Loucy (cell line): ENCODE data around the gene SRRM3.
"Not testable (repeated sequence)": the region's sequence is repeated elsewhere in the genome, so short reads cannot be mapped to it uniquely, and the experiment has no call there.

ENCODE experiments used
- H2AFZ ChIP-seq: fragments of 200-600 bp; sonication (generic); 2 replicates; pipeline ENCODE4 v1.6.0; 2016; ENCODE audit warnings: antibody characterized with exemption, mild to moderate bottlenecking, low read length, moderate library complexity
- H3F3A ChIP-seq: fragments of 200-600 bp; 2 replicates; pipeline ENCODE4 v1.6.0; 2016; ENCODE audit warnings: antibody characterized with exemption, low read depth, mild to moderate bottlenecking
- H3K27me3 ChIP-seq: fragments of 200-600 bp; sonication (generic); 2 replicates; pipeline ENCODE4 v1.6.1; 2014; ENCODE audit warnings: low read length, mild to moderate bottlenecking; ENCODE audit not compliant: insufficient read depth, poor library complexity, severe bottlenecking
- H3K36me3 ChIP-seq: fragments of 200-600 bp; sonication (generic); 2 replicates; pipeline ENCODE4 v1.6.1; 2016; ENCODE audit warnings: low read length; ENCODE audit not compliant: insufficient read depth
- H3K4me1 ChIP-seq: fragments of 200-600 bp; sonication (generic); 2 replicates; pipeline ENCODE4 v1.5.1; 2014; ENCODE audit warnings: low read length, mild to moderate bottlenecking; ENCODE audit not compliant: insufficient read depth, poor library complexity, severe bottlenecking
- H3K4me2 ChIP-seq: fragments of 200-600 bp; sonication (generic); 2 replicates; pipeline ENCODE4 v1.6.0; 2014; ENCODE audit warnings: antibody characterized with exemption, low read length, low read depth, mild to moderate bottlenecking; ENCODE audit not compliant: poor library complexity, severe bottlenecking
- H3K4me3 ChIP-seq: fragments of 200-600 bp; sonication (generic); 2 replicates; pipeline ENCODE4 v1.5.1; 2014; ENCODE audit warnings: low read length, mild to moderate bottlenecking, mixed read lengths; ENCODE audit not compliant: poor library complexity, severe bottlenecking
- H3K79me2 ChIP-seq: fragments of 200-600 bp; sonication (generic); 2 replicates; pipeline ENCODE4 v1.6.1; 2014; ENCODE audit warnings: low read length; ENCODE audit not compliant: insufficient read depth
- H3K9ac ChIP-seq: fragments of 200-600 bp; sonication (generic); 2 replicates; pipeline ENCODE4 v1.6.0; 2014; ENCODE audit warnings: mild to moderate bottlenecking, low read depth, low read length, moderate library complexity; ENCODE audit not compliant: poor library complexity, severe bottlenecking
- H3K9me2 ChIP-seq: fragments of 200-600 bp; sonication (generic); replicated peaks from 2 replicates; pipeline ENCODE4 v1.6.1; 2016; ENCODE audit warnings: low read depth, low read length, mixed read lengths
- H3K9me3 ChIP-seq: fragments of 200-600 bp; sonication (generic); 2 replicates; pipeline ENCODE4 v1.6.1; 2014; ENCODE audit warnings: mild to moderate bottlenecking, antibody characterized with exemption, low read length, low read depth; ENCODE audit not compliant: insufficient read depth
- H4K20me1 ChIP-seq: fragments of 200-600 bp; sonication (generic); 2 replicates; pipeline ENCODE4 v1.6.0; 2014; ENCODE audit warnings: antibody characterized with exemption, low read length, mild to moderate bottlenecking; ENCODE audit not compliant: insufficient read depth, poor library complexity, severe bottlenecking
- EZH2phosphoT487 ChIP-seq: fragments of 200-600 bp; IDR thresholded peaks from 2 replicates; pipeline ENCODE4 v1.6.1; 2018; ENCODE audit warnings: antibody characterized with exemption, mild to moderate bottlenecking, moderate library complexity, borderline replicate concordance
- TF ChIP-seq, protein P1 (sequence below): fragments of 200-600 bp; sonication (generic); conservative IDR thresholded peaks from 2 replicates; pipeline ENCODE4 v1.5.1; 2014; ENCODE audit warnings: mild to moderate bottlenecking, antibody characterized with exemption, low read length

SRRM3 gene

DNA sequence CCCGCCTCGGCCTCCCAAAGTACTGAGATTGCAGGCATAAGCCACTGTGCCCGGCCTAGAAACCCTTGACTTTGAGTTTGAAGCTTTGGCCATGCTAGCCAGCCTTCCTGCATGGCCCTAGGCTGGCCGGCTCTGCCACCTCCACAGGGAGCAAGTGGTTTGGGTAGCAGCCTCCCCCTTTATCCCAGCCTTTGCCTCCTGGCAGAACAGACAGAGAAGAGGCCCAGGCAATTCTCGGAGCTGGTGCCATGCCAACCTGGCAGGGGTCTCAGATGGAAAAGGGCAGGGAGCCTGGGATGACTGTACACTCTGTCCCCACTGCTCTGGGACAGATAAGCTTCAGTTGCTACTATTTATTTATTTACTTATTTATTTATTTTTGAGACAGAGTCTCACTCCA is 39.4 kb downstream of the SRRM3 start:
- Histone ChIP-seq H3K9me2 (no peaks in the 10 kb centered on the region), H3F3A (no peaks in the 10 kb centered on the region), H3K9me3 (no peaks in the 10 kb centered on the region), H3K4me2 (no peak overlapping the region), H4K20me1 (no peaks in the 10 kb centered on the region), H3K9ac (no peak overlapping the region), H3K79me2 (no peaks in the 10 kb centered on the region), H3K4me3 (no peak overlapping the region), H2AFZ (no peak overlapping the region), H3K27me3 (no peaks in the 10 kb centered on the region), H3K4me1 (no peaks in the 10 kb centered on the region), H3K36me3 (no peaks in the 10 kb centered on the region)
- TF ChIP-seq EZH2phosphoT487: no peak
- TF ChIP-seq, protein P1, sequence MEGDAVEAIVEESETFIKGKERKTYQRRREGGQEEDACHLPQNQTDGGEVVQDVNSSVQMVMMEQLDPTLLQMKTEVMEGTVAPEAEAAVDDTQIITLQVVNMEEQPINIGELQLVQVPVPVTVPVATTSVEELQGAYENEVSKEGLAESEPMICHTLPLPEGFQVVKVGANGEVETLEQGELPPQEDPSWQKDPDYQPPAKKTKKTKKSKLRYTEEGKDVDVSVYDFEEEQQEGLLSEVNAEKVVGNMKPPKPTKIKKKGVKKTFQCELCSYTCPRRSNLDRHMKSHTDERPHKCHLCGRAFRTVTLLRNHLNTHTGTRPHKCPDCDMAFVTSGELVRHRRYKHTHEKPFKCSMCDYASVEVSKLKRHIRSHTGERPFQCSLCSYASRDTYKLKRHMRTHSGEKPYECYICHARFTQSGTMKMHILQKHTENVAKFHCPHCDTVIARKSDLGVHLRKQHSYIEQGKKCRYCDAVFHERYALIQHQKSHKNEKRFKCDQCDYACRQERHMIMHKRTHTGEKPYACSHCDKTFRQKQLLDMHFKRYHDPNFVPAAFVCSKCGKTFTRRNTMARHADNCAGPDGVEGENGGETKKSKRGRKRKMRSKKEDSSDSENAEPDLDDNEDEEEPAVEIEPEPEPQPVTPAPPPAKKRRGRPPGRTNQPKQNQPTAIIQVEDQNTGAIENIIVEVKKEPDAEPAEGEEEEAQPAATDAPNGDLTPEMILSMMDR: no peak

DNA sequence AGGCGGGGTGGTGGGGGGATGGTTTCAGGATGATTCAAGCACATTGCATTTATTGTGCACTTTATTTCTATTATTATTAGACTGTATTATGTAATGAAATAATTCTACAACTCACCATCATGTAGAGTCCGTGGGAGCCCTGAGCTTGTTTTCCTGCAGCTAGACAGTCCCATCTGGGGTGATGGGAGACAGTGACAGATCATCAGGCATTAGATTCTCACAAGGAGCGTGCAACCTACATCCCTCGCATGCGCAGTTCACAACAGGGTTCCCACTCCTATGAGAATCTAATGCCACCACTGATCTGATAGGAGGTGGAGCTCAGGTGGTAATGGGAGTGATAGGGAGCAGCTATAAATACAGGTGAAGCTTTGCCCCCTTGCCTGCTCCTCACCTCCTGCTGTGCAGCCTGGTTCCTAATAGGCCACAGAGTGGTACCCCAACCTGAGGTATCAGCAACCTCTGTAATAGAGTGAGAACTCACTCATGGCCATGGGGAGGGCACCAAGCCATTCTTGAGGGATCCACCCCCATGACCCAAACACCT is 40.9 kb downstream of the SRRM3 start:
- not testable (repeated sequence) for H3K9me3 ChIP-seq, H3K9ac ChIP-seq, H3K4me2 ChIP-seq, H2AFZ ChIP-seq, H3F3A ChIP-seq, H3K79me2 ChIP-seq, H3K4me3 ChIP-seq, H3K27me3 ChIP-seq, H3K9me2 ChIP-seq, H3K4me1 ChIP-seq, H4K20me1 ChIP-seq, H3K36me3 ChIP-seq

GRCh38 chr7:76244781-76245391 is 43.2 kb downstream of the SRRM3 start:
- Histone ChIP-seq H4K20me1 (no peaks in the 10 kb centered on the region), H3K27me3 (no peaks in the 10 kb centered on the region), H3K4me2 (no peak overlapping the region), H3F3A (no peaks in the 10 kb centered on the region), H3K9ac (no peak overlapping the region), H2AFZ (no peak overlapping the region), H3K4me3 (no peak overlapping the region), H3K79me2 (no peaks in the 10 kb centered on the region), H3K9me2 (no peaks in the 10 kb centered on the region), H3K36me3 (no peaks in the 10 kb centered on the region), H3K4me1 (no peaks in the 10 kb centered on the region), H3K9me3 (no peaks in the 10 kb centered on the region)
- TF ChIP-seq, protein P1: no peak
- no peak for TF ChIP-seq EZH2phosphoT487

DNA sequence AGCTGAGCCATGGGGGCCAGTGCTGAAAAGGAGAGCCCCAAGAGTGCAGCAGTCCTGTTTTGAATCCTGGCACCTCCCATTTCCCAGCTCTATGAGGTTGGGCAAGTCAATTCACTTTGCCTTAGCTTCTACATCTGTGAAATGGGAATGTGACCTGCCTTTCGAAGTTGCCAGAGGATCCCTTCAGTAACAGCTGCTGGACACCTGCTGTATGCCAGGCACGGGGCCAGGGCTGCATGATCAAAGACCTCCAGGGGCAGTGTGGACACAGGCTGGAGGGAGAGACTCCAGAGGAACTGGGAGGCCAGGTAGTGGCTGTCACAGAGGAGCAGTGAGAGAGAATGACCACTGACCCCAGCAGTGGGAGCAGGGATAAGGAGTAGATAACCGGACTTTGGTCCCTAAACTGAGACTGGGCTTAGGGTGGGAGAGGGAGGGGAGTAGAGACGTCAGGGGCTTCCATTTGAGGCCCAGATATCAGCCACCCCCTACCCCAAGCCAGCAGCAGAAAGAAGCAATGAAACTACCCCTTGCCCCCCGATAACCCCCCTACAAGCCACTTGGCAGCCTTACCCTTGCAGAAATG is 45.2 kb downstream of the SRRM3 start:
- no peaks in the 10 kb centered on the region for H3K9me2 ChIP-seq
- H2AFZ ChIP-seq: no peak overlapping the region
- H3K36me3 ChIP-seq: no peaks in the 10 kb centered on the region
- TF ChIP-seq, protein P1: no peak
- TF ChIP-seq EZH2phosphoT487: no peak
- H3K9ac ChIP-seq: no peak overlapping the region
- H3K4me2 ChIP-seq: no peak overlapping the region
- no peaks in the 10 kb centered on the region for H4K20me1 ChIP-seq
- H3F3A ChIP-seq: no peaks in the 10 kb centered on the region
- H3K4me3 ChIP-seq: no peak overlapping the region
- no peaks in the 10 kb centered on the region for H3K4me1 ChIP-seq
- H3K9me3 ChIP-seq: no peaks in the 10 kb centered on the region
- H3K27me3 ChIP-seq: no peaks in the 10 kb centered on the region
- H3K79me2 ChIP-seq: no peaks in the 10 kb centered on the region
